HG03175 (cell line): ENCODE data around the gene PLEKHG1.

ENCODE experiments used
- ATAC-seq: cut with Tn5 transposase; IDR thresholded peaks from one replicate; pipeline ENCODE4 v1.9.1; 2021; ENCODE audit warnings: mild to moderate bottlenecking, moderate library complexity; ENCODE audit not compliant: unreplicated experiment

The PLEKHG1 gene

GRCh38 chr6:150637266-150637665 is 37.6 kb downstream of the PLEKHG1 start:
- no peak for ATAC-seq

- no peak for ATAC-seq
Observed at GRCh38 chr6:150638267-150638666, 38.6 kb downstream of the PLEKHG1 start.

- no peak for ATAC-seq
Observed at GRCh38 chr6:150638765-150639164, 39.1 kb downstream of the PLEKHG1 start.

- ATAC-seq: no peak
Observed at GRCh38 chr6:150639823-150640331, 40.2 kb downstream of the PLEKHG1 start.

- no peak for ATAC-seq
Observed at GRCh38 chr6:150640556-150641209, 41.0 kb downstream of the PLEKHG1 start.

GRCh38 chr6:150641398-150642139 is 41.9 kb downstream of the PLEKHG1 start:
- peak; percentile 71 for ATAC-seq

- ATAC-seq: no peak
Observed at GRCh38 chr6:150646228-150646627, 46.5 kb downstream of the PLEKHG1 start.

GRCh38 chr6:150647051-150647450 is 47.4 kb downstream of the PLEKHG1 start:
- no peak for ATAC-seq
